Transverse colon (tissue), 4 donors: ENCODE results near the gene UBE2E2. TPM values are rescaled to one million over a fixed set of nuclear protein-coding genes. Genes with fewer than 3 reads are reported as not detected.
"Not testable (repeated sequence)": the region's sequence is repeated elsewhere in the genome, so short reads cannot be mapped to it uniquely, and the experiment has no call there.

Experiments used
- DNase-seq: peaks from one replicate; pipeline ENCODE4 v3.0.0-alpha.2; 2019
- H3K27ac ChIP-seq, 4 donors: fragments of 200-600 bp; sonication (generic); 2 replicates each; pipeline ENCODE4 v1.5.1; 2016 to 2018; ENCODE audit warnings: inconsistent platforms in 4 of 4
- H3K27me3 ChIP-seq: fragments of 200-600 bp; sonication (generic); 2 replicates; pipeline ENCODE4 v1.5.1; 2017; ENCODE audit warnings: inconsistent platforms
- H3K36me3 ChIP-seq, 4 donors: fragments of 200-600 bp; sonication (generic); 2 replicates each; pipeline ENCODE4 v1.5.1; 2017 to 2019; ENCODE audit warnings: inconsistent platforms in 4 of 4
- H3K4me1 ChIP-seq, 4 donors: fragments of 200-600 bp; sonication (generic); 2 replicates each; pipeline ENCODE4 v1.5.1; 2017 to 2020; ENCODE audit warnings: inconsistent platforms in 4 of 4
- H3K4me3 ChIP-seq, 4 donors: fragments of 200-600 bp; sonication (generic); 1 replicate in 1 of 4; 2 replicates in 3 of 4; pipeline versions ENCODE4 v1.5.1 to v1.6.1; 2017 to 2019; ENCODE audit warnings: inconsistent platforms in 4 of 4
- H3K9me3 ChIP-seq, 2 donors: fragments of 200-600 bp; sonication (generic); 2 replicates each; pipeline ENCODE4 v1.5.1; 2017 to 2019; ENCODE audit warnings: inconsistent platforms in 2 of 2
- EP300 ChIP-seq: sonication (generic); formaldehyde crosslinking; IDR thresholded peaks from one replicate; pipeline ENCODE4 v1.6.1; 2017; ENCODE audit warnings: antibody characterized with exemption, low read depth
- POLR2A ChIP-seq: fragments of 450-650 bp; IDR thresholded peaks from one replicate; pipeline ENCODE4 v1.6.1; 2016; ENCODE audit warnings: antibody characterized with exemption, mild to moderate bottlenecking, moderate library complexity
- POLR2AphosphoS5 ChIP-seq, 3 donors: sonication (generic); formaldehyde crosslinking; IDR thresholded peaks; one replicate each; pipeline ENCODE4 v1.6.1; 2016; ENCODE audit warnings: antibody characterized with exemption in 3 of 3
- WGBS, 2 donors: methylation state at CpG; one replicate each; pipeline ENCODE4 v1.1.5; 2018; ENCODE audit warnings: low coverage in 1 of 2; 5-methylcytosine and 5-hydroxymethylcytosine counted together
- in situ Hi-C, 4 donors: fragments of 200-750 bp; cut with MboI; loops; one replicate each; pipeline versions ENCODE4 v1.15.0 to v1.15.1; 2017; ENCODE audit warnings: low sequenced_read_pairs in 3 of 4, low pct_ligation_motif_present in 1 of 4, low pct_unique_long_range_greater_than_20kb in 1 of 4
- intact Hi-C: fragments of 100-400 bp; cut with DNase I; formaldehyde crosslinking; loops from one replicate; pipeline ENCODE4 v1.15.1; 2023; ENCODE audit warnings: low total_unique reads
- total RNA-seq, 4 donors: library from RNA; depleted of rRNA; stranded (reverse); fragments of >200 nt; gene quantifications; one replicate each; pipeline ENCODE4 v1.1.0, GENCODE V29; 2016
- TF ChIP-seq, protein P1 (sequence below), 5 experiments: fragments of 200-600 bp in 3 of 5; fragments of 450-650 bp in 2 of 5; sonication (generic) in 3 of 5; IDR thresholded peaks; 1 replicate in 2 of 5; 2 replicates in 3 of 5; pipeline ENCODE4 v1.5.1; 2016 to 2017; ENCODE audit warnings: antibody characterized with exemption in 5 of 5, inconsistent platforms in 3 of 5, mild to moderate bottlenecking in 2 of 5, moderate library complexity in 1 of 5

The UBE2E2 gene
- total RNA-seq, 4 donors from 2014 or later = 5.4 to 133 (median 7.6) TPM

DNA sequence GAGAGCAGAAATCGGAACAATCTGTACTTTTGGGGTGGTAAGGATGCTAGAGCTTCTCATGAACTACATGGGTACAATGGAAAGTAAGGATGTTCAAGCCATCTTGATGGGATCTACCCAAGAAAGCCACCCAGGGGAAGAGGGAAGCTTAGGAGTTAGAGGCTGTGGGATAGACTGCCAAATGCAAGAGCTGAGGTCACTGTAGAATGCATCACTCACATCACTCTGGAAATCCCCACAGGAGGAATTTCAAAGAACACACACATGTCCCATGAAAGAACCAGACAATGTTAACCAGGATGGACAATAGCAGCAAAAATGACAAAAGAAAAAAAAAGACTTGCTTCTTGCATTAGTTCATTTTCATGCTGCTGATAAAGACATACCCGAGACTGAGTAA lies 32.8 kb upstream of the UBE2E2 start:
- H3K27me3 ChIP-seq = no peaks in the 10 kb centered on the region
- no peak overlapping the region for H3K27ac ChIP-seq
- no peaks in the 10 kb centered on the region for H3K36me3 ChIP-seq
- TF ChIP-seq EP300 = no peak
- TF ChIP-seq POLR2A = no peak
- TF ChIP-seq, protein P1, sequence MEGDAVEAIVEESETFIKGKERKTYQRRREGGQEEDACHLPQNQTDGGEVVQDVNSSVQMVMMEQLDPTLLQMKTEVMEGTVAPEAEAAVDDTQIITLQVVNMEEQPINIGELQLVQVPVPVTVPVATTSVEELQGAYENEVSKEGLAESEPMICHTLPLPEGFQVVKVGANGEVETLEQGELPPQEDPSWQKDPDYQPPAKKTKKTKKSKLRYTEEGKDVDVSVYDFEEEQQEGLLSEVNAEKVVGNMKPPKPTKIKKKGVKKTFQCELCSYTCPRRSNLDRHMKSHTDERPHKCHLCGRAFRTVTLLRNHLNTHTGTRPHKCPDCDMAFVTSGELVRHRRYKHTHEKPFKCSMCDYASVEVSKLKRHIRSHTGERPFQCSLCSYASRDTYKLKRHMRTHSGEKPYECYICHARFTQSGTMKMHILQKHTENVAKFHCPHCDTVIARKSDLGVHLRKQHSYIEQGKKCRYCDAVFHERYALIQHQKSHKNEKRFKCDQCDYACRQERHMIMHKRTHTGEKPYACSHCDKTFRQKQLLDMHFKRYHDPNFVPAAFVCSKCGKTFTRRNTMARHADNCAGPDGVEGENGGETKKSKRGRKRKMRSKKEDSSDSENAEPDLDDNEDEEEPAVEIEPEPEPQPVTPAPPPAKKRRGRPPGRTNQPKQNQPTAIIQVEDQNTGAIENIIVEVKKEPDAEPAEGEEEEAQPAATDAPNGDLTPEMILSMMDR (IDR thresholded peaks at IDR 0.05) = no peak
- TF ChIP-seq POLR2AphosphoS5 (IDR thresholded peaks at IDR 0.05) = no peak
- H3K9me3 ChIP-seq = no peaks in the 10 kb centered on the region
- 75 to 94% methylated on average over 2 of the region's 2 CpGs for WGBS, 2 donors
- no peaks in the 10 kb centered on the region for H3K4me1 ChIP-seq
- no peak for DNase-seq
- in situ Hi-C loops = no loop called here
- no peak overlapping the region for H3K4me3 ChIP-seq
- intact Hi-C loops = no loop called here

DNA sequence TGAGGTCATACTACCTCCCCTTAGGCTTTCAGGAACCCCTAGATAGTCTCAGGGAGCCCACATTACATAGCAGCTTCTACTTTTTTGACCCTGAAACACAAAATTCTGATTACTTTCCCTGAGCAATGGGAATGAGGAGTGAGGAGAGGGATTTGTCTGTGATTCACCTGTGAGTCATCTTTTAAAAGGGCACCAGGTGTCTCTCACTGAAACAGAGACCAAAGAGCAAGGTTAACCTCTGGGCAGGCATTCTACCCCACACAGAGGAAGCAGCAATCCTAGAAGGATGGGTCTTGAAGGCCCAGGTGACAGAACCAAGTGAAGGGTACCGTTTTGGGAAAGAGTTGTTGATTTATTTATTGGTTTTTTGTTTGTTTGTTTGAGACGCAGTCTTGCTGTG lies 31.1 kb upstream of the UBE2E2 start:
- H3K4me1 ChIP-seq = no peaks in the 10 kb centered on the region
- no peak overlapping the region for H3K27ac ChIP-seq
- intact Hi-C loops (no loop called here), in situ Hi-C loops (no loop called here)
- TF ChIP-seq, protein P1 (IDR thresholded peaks at IDR 0.05) = no peak
- no peak for TF ChIP-seq EP300
- TF ChIP-seq POLR2A = no peak
- TF ChIP-seq POLR2AphosphoS5 (IDR thresholded peaks at IDR 0.05) = no peak
- 50% methylated on average over 2 of the region's 2 CpGs; no CpG with 5 or more reads in 1 of the 2 donors for WGBS, 2 donors
- no peaks in the 10 kb centered on the region for H3K36me3 ChIP-seq
- H3K27me3 ChIP-seq = no peaks in the 10 kb centered on the region
- H3K4me3 ChIP-seq = no peak overlapping the region
- no peak for DNase-seq
- H3K9me3 ChIP-seq = no peaks in the 10 kb centered on the region

DNA sequence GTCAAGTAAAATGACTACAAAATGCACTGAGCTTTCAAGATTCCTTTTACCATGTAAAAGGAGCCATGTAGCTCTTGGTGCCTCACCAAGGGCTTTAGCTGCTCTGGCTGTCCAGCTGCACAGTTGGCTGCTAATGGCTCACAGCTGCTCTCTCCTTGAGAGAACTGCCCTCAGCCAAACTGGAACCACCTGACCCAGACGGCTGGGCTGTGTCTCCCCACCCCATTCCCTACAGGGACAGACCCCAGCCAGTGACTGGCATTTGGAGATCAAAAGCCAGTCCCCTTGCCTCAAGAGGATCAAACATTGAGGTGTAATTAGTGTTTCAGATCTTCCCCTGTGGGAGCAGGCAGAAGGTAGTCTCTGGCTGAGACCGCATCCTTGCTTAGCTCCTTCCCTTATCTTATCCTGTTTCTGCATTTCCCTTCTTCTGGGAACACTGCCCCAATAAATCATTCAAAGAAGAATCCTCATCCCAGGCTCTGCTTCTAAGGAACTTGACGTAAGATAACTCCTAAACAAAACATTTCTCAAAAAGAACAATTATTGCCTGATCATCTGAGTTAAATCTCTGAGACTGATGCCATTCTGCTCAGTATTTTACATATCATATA lies 28.6 kb upstream of the UBE2E2 start:
- Histone ChIP-seq H3K36me3 (no peaks in the 10 kb centered on the region), H3K4me1 (no peaks in the 10 kb centered on the region), H3K4me3 (no peak overlapping the region), H3K27ac (no peak overlapping the region), H3K9me3 (no peaks in the 10 kb centered on the region), H3K27me3 (no peaks in the 10 kb centered on the region)
- in situ Hi-C loops = no loop called here
- no peak for DNase-seq
- intact Hi-C loops = no loop called here
- TF ChIP-seq POLR2AphosphoS5 (IDR thresholded peaks at IDR 0.05) = no peak
- TF ChIP-seq EP300 = no peak
- no peak for TF ChIP-seq POLR2A
- TF ChIP-seq, protein P1 (IDR thresholded peaks at IDR 0.05) = no peak
- 61 to 78% methylated on average over 2 to 3 of the region's 3 CpGs for WGBS, 2 donors

DNA sequence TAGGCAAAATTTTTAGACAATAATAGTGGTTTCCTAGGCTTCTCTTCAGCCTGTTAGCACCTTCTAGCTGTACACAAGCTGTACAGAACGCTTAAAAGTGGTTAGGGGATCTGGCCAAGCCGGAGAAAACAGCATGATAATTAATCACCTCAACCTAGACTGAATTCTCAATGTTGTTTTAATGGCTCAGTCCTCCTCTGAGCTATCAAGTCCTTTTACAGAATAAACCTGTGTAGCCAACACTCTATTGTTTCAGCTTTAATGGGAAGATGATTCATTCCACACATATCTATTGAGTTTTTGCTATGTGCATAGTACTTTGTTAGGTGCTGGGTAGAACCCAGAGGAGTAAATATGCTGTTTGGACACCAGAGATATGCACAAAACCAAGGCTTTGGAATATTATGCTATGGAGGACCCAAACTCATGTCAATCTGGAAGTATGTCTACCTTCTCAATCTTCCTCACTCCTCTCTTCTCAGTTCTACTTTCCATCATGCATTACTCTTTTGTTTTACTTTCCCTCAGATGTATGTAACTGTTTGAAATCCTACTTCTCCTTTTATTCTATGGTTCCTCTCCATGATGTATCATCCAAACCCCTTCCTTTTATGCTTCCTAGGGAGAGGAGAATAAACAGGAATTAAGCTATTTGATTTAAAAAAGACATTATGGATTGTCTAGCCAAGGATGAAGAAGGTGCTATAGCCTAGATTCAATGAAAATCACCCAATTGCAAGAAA lies 27.6 kb upstream of the UBE2E2 start:
- H3K27ac ChIP-seq = no peak overlapping the region
- H3K36me3 ChIP-seq = no peaks in the 10 kb centered on the region
- no peak overlapping the region for H3K4me3 ChIP-seq
- DNase-seq = no peak
- TF ChIP-seq POLR2AphosphoS5 (IDR thresholded peaks at IDR 0.05) = no peak
- TF ChIP-seq, protein P1 (IDR thresholded peaks at IDR 0.05) = no peak
- TF ChIP-seq EP300 = no peak
- no peak for TF ChIP-seq POLR2A
- no peaks in the 10 kb centered on the region for H3K27me3 ChIP-seq
- no peaks in the 10 kb centered on the region for H3K4me1 ChIP-seq
- intact Hi-C loops = no loop called here
- WGBS, 2 donors = 70% methylated on average over 2 of the region's 2 CpGs; no CpG with 5 or more reads in 1 of the 2 donors
- in situ Hi-C loops = no loop called here
- no peaks in the 10 kb centered on the region for H3K9me3 ChIP-seq

DNA sequence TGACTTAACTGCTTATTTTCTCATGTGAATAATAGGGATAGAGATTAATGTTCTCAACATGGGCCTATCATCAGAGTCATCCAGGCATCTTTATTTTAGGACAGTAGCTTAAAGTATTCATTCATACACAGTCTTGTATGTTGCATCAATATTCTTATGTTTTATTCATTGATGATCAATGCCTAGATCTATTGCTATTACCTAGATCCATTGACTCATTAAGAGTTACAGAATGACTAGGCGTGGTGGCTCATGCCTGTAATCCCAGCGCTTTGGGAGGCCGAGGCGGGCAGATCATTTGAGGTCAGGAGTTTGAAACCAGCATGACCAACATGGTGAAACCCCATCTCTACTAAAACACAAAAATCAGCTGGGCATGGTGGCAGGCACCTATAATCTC lies 26.3 kb upstream of the UBE2E2 start:
- H3K4me3 ChIP-seq, H3K27me3 ChIP-seq, H3K4me1 ChIP-seq, H3K27ac ChIP-seq, DNase-seq, in situ Hi-C loops, H3K36me3 ChIP-seq, H3K9me3 ChIP-seq, intact Hi-C loops: not testable (repeated sequence)
- 76 to 83% methylated on average over 4 of the region's 4 CpGs for WGBS, 2 donors
